GM12878 (cell line): Measurements from ENCODE around the gene IPP. TPM values are rescaled to one million over a fixed set of nuclear protein-coding genes. Genes with fewer than 3 reads are reported as not detected.
"Not testable (repeated sequence)": the region's sequence is repeated elsewhere in the genome, so short reads cannot be mapped to it uniquely, and the experiment has no call there.

Experiments
- ATAC-seq: fragments of 200-7000 bp; cut with Tn5 transposase; 3 replicates; pipeline ENCODE4 v1.9.1; 2020; ENCODE audit warnings: mild to moderate bottlenecking, moderate library complexity
- BruUV-seq: library from RNA; stranded (reverse); fragments of 400-500 nt; replicated peaks from 2 replicates; lab custom pipeline; 2021; lab: Mats Ljungman, UMichigan
- CTCF ChIA-PET: fragments of 300-600 bp; sonication (Branson Sonifier 250); formaldehyde crosslinking; extraction: SDS; loops from one replicate; lab custom pipeline; 2021; ENCODE audit warnings: inconsistent platforms; lab: Yijun Ruan, JAX
- POLR2A ChIA-PET: fragments of 350-600 bp; formaldehyde crosslinking; extraction: SDS; loops from one replicate; lab custom pipeline; 2021; ENCODE audit warnings: inconsistent platforms; lab: Charles Lee
- RAD21 ChIA-PET: fragments of 300-600 bp; sonication (Branson Sonifier 250); formaldehyde crosslinking; loops from one replicate; lab custom pipeline; 2023; ENCODE audit warnings: antibody characterized with exemption; ENCODE audit not compliant: unreplicated experiment; lab: Charles Lee
- SMC1A ChIA-PET: fragments of 300-600 bp; sonication (Branson Sonifier 250); formaldehyde crosslinking; loops from one replicate; lab custom pipeline; 2023; ENCODE audit not compliant: unreplicated experiment, uncharacterized antibody; lab: Charles Lee
- DNase-seq: peaks from one replicate; pipeline ENCODE4 v3.0.0-alpha.2; 2011; ENCODE audit warnings: low read depth, low spot score
- FAIRE-seq: peaks from 3 replicates; lab custom pipeline; 2011; peaks lifted over from hg19 to GRCh38; lab: Jason Lieb, UNC
- H2AFZ ChIP-seq: 2 replicates; pipeline ENCODE4 v1.6.0; 2011; ENCODE audit warnings: low read depth, low read length, control low read depth; ENCODE audit not compliant: control insufficient read depth
- H3K27ac ChIP-seq: 2 replicates; pipeline ENCODE4 v1.5.1; 2011; ENCODE audit warnings: control low read depth; ENCODE audit not compliant: control insufficient read depth, insufficient read depth
- H3K27me3 ChIP-seq, 2 experiments: replicated peaks in 1 of 2; 2 replicates each; pipeline versions ENCODE4 v1.6.0 to v1.6.1; 2011; ENCODE audit warnings: low read length in 1 of 2; ENCODE audit not compliant: control insufficient read depth in 2 of 2, insufficient read depth in 2 of 2
- H3K36me3 ChIP-seq, 2 experiments: 2 replicates each; pipeline ENCODE4 v1.5.1; 2011; ENCODE audit warnings: low read length in 1 of 2; ENCODE audit not compliant: control insufficient read depth in 2 of 2, insufficient read depth in 2 of 2
- H3K4me1 ChIP-seq: 2 replicates; pipeline ENCODE4 v1.6.1; 2011; ENCODE audit warnings: mild to moderate bottlenecking, low read length, moderate library complexity, mixed read lengths; ENCODE audit not compliant: control insufficient read depth, insufficient read depth
- H3K4me2 ChIP-seq: 2 replicates; pipeline ENCODE4 v1.6.0; 2011; ENCODE audit warnings: control low read depth; ENCODE audit not compliant: control insufficient read depth, insufficient read depth
- H3K4me3 ChIP-seq: fragments of 200-600 bp; sonication (generic); 2 replicates; pipeline ENCODE4 v1.5.1; 2016
- H3K79me2 ChIP-seq: 2 replicates; pipeline ENCODE4 v1.6.0; 2011; ENCODE audit warnings: low read length; ENCODE audit not compliant: control insufficient read depth, insufficient read depth
- H3K9ac ChIP-seq: 2 replicates; pipeline ENCODE4 v1.8.0; 2011; ENCODE audit warnings: low read length, control low read depth, mixed read lengths; ENCODE audit not compliant: control insufficient read depth, insufficient read depth
- H3K9me3 ChIP-seq: replicated peaks from 3 replicates; pipeline ENCODE4 v1.5.1; 2011; ENCODE audit warnings: mild to moderate bottlenecking, low read length; ENCODE audit not compliant: control insufficient read depth, insufficient read depth
- H4K20me1 ChIP-seq: 2 replicates; pipeline ENCODE4 v1.6.0; 2011; ENCODE audit not compliant: control insufficient read depth, insufficient read depth
- IRF5 ChIP-seq: fragments of 450-650 bp; IDR thresholded peaks from 2 replicates; pipeline ENCODE4 v1.6.1; 2017; ENCODE audit warnings: borderline replicate concordance
- MTA2 ChIP-seq: fragments of 450-650 bp; IDR thresholded peaks from 2 replicates; pipeline ENCODE4 v1.6.1; 2016; ENCODE audit warnings: low read depth, mild to moderate bottlenecking, moderate library complexity
- NFXL1 ChIP-seq: fragments of 450-650 bp; IDR thresholded peaks from 2 replicates; pipeline ENCODE4 v1.6.1; 2017; ENCODE audit warnings: antibody characterized with exemption, mild to moderate bottlenecking, borderline replicate concordance
- PKNOX1 ChIP-seq: fragments of 450-650 bp; IDR thresholded peaks from 2 replicates; pipeline ENCODE4 v1.6.1; 2016; ENCODE audit warnings: mild to moderate bottlenecking
- PRDM15 ChIP-seq: fragments of 450-650 bp; formaldehyde crosslinking; IDR thresholded peaks from 2 replicates; pipeline ENCODE4 v1.4.0; 2020; ENCODE audit warnings: mild to moderate bottlenecking, moderate library complexity
- RUNX3 ChIP-seq: IDR thresholded peaks from 2 replicates; pipeline ENCODE4 v1.6.1; 2012; ENCODE audit warnings: low read length, inconsistent platforms
- TBL1XR1 ChIP-seq: IDR thresholded peaks from 2 replicates; pipeline ENCODE4 v1.6.1; 2012; ENCODE audit warnings: low read depth, low read length, improper control_type of control experiment
- WGBS: methylation state at CpG from one replicate; pipeline ENCODE4 v1.1.6; 2016; ENCODE audit warnings: low lambda C conversion rate; ENCODE audit not compliant: insufficient replicate concordance, insufficient coverage; ENCODE audit errors: missing lambda C conversion rate; 5-methylcytosine and 5-hydroxymethylcytosine counted together
- in situ Hi-C: fragments of 300-500 bp; cut with MboI; formaldehyde crosslinking; loops from 9 replicates; pipeline ENCODE4 v1.14.3; 2018; ENCODE audit warnings: mixed read lengths
- intact Hi-C: fragments of 100-400 bp; cut with micrococcal nuclease; formaldehyde crosslinking; loops from one replicate; pipeline ENCODE4 v1.14.2; 2022; ENCODE audit not compliant: unreplicated experiment
- polyA plus RNA-seq, 11 experiments: library from polyadenylated mRNA; depleted of rRNA in 4 of 11; unstranded in 6 of 11; stranded (reverse) in 5 of 11; fragments of >200 nt; fragmentation: Nextera tagmentation in 4 of 11; fragmentation: Illumina TruSeq in 1 of 11; extraction: Ambion mirVana in 4 of 11; extraction: Trizol in 1 of 11; gene quantifications; 1 replicate in 1 of 11; 2 replicates in 10 of 11; pipeline versions ENCODE4 v1.2.1 to v1.2.3, GENCODE V29; 2011 to 2016; ENCODE audit warnings: inconsistent platforms in 2 of 11, missing spikeins in 2 of 11, low read depth in 1 of 11
- total RNA-seq, 4 experiments: library from RNA; depleted of rRNA in 3 of 4; stranded (reverse); fragments of >200 nt in 3 of 4; fragmentation: Illumina TruSeq in 1 of 4; extraction: Trizol in 1 of 4; gene quantifications; 2 replicates each; pipeline versions ENCODE4 v1.2.1 to v1.2.3, GENCODE V29; 2013 to 2021

Gene IPP
- total and polyA plus RNA-seq, 10 of the 15 experiments (the other 5 are each of a cell fraction or from before 2014, with no cell fraction given), result 4.7 to 15.0 (median 10.4) TPM

- no peak for TF ChIP-seq NFXL1
- TF ChIP-seq PKNOX1, result no peak
- no peak for TF ChIP-seq PRDM15 (CRISPR knock-in tag)
- no peak for TF ChIP-seq IRF5
- TF ChIP-seq TBL1XR1, result no peak
- no peak for TF ChIP-seq MTA2
- no peak for TF ChIP-seq RUNX3
Observed at GRCh38 chr1:45746922-45747321, 3.5 kb downstream of the IPP start (continued).

GRCh38 chr1:45739641-45740156 is 10.8 kb downstream of the IPP start:
- RAD21 ChIA-PET, FAIRE-seq, DNase-seq, in situ Hi-C loops, POLR2A ChIA-PET, intact Hi-C loops, H3K4me3 ChIP-seq, H3K4me2 ChIP-seq, H3K27ac ChIP-seq, H4K20me1 ChIP-seq, H3K4me1 ChIP-seq, ATAC-seq, H3K36me3 ChIP-seq, H3K9ac ChIP-seq, BruUV-seq, H3K9me3 ChIP-seq, H2AFZ ChIP-seq, H3K27me3 ChIP-seq, H3K79me2 ChIP-seq: not testable (repeated sequence)
- WGBS, result 94% methylated on average over 3 of the region's 5 CpGs
- ChIA-PET SMC1A (interaction anchor here (0.5 kb wide), 1 partner anchor 72 kb away, joined by 3 read pairs; no protein-coding TSS in a partner anchor), CTCF (interaction anchor here (1.4 kb wide), 1 partner anchor 10 kb away, joined by 4 read pairs; no protein-coding TSS in a partner anchor)
